Right hindlimb (tissue), 1 donor: ENCODE measurements around the gene LRRN4.

ENCODE experiments used
- DNase-seq: peaks from one replicate; pipeline ENCODE4 v3.0.0-alpha.2; 2018

LRRN4 gene

DNA sequence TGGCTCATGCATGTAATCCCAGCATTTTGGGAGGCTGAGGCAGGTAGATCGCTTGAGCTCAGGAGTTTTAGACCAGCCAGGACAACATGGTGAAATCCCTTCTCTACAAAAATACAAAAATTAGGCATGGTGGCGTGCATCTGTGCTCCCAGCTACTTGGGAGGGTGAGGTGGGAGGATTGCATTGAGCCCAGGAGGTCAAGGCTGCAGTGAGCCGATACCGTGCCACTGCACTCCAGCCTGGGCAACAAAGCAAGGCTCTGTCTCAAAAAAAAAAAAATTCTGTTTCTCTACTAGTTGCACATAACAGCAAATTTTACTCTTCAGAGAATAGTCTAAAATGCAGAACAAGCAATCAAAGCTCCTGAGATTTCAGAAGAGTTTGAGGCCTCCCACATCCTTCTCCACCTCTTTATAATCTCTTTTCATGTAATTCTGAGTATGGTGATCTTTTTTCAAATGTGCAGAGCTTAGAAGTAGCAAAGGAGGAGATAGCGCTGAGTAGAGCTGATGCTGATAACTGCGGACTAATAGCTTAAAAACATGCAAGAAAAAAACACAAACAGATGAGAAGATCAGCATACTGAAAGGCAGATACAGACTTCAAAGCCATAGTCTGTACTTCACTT is 23.3 kb downstream of the LRRN4 start:
- DNase-seq = no peak

- DNase-seq = no peak
Measured at GRCh38 chr20:6029538-6029937, 24.3 kb downstream of the LRRN4 start.

- DNase-seq = no peak
Measured at GRCh38 chr20:6028818-6029217, 25.0 kb downstream of the LRRN4 start.

DNA sequence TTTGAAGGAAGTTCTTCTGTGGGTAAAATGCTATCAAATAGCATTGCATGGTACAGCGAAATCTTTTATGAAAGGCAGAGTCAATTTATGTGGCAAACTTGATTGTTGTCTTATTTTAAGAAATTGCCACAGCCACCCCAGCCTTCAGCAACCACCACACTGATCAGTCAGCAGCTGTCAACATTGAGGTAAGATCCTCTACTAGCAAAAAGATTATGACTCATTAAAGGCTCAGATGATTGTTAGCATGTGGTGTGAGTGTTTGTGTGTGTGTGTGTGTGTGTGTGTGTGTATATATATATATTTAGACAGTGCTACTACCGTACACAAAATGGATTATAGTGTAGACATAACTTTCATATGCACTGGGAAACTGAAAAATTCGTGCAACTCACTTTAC is 27.8 kb downstream of the LRRN4 start:
- DNase-seq = no peak

GRCh38 chr20:6024768-6025167 is 29.1 kb downstream of the LRRN4 start:
- no peak for DNase-seq

GRCh38 chr20:6017880-6018279 is 36.0 kb downstream of the LRRN4 start:
- DNase-seq = no peak

DNA sequence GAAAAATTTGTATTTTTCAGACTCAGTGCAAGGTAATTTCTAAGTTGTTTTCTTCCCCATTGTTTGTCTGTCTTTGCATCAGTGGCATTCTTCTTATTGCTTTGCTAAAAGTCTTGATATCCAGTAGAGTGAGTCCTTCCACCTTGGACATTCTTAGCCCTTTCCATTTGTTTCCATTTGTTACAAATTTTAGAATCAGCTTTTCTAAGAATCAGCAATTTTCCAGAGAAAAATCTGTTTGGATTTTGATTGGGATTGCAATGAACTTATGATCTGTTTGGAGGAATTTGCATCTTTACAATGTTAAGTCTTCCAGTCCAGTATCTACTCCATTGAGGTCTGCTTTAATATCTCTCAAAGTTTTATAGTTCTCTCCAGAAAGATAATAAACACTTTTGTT is 36.4 kb downstream of the LRRN4 start:
- DNase-seq = no peak

DNA sequence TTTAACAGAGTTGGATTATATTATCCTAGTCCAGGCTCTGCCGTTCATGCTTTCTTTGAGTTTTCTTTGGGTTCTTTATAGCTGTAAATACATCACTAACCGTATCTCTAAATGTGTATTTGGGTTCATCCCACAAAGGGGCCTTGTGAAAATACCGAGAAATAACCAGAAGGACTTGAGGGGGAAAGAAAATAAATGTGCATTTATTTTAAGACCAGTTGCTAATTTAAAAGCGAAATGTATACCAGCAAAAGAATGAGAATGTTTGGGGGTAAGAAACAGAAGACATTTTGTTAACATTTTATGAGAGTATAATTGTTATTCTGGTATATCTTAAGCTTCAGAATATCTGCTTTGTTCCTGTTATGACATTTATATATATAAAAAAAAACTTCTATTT is 38.9 kb downstream of the LRRN4 start:
- no peak for DNase-seq

- DNase-seq = no peak
Measured at GRCh38 chr20:6014017-6014416, 39.8 kb downstream of the LRRN4 start.

GRCh38 chr20:6012179-6012578 is 41.7 kb downstream of the LRRN4 start:
- DNase-seq = no peak

- peak; percentile 36 for DNase-seq
Measured at GRCh38 chr20:6008254-6008653, 45.6 kb downstream of the LRRN4 start.

GRCh38 chr20:6007529-6008103 is 46.2 kb downstream of the LRRN4 start:
- DNase-seq = no peak

DNA sequence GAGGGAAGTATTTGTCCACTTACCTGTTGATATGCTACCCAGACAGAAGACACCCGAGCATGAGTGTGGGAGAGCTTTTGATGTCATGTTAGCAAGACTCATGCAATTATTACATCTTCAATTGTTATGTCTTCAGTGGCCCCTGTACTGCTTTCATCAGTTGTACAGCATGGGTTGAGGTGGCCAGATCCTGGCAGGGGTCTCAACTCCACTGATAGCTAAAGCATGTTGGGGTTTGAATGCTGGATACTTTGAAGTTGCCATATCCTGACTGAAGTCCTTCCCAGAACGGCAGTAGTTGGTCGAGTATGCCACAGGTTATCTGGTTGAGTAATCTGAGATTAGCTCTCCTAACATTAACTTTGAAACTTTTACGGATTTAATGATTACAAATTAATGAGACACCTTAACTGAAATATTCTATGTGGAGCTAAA is 46.7 kb downstream of the LRRN4 start:
- no peak for DNase-seq

DNA sequence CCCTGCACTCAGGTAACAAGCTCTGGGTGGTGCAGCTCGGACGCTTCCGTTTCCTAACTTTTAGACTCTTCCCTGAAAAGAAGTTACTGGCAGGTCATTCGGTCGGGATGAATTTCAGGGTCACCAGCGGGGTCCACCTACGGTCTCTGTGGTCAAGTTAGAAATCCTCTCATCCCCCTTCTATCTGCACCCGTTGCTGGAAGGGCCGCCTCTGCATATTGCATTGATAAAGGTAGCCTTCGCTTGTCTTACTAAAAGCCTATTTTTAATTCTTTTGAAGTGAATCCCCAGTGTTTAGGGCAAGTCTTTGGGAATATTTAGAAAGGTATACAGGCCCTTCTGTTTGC is 47.3 kb downstream of the LRRN4 start:
- DNase-seq = no peak

- no peak for DNase-seq
Measured at GRCh38 chr20:6000871-6001270, 53.0 kb downstream of the LRRN4 start.

- DNase-seq = no peak
Measured at GRCh38 chr20:5999783-6000182, 54.1 kb downstream of the LRRN4 start.

GRCh38 chr20:5996765-5997164 is 57.1 kb downstream of the LRRN4 start:
- no peak for DNase-seq

DNA sequence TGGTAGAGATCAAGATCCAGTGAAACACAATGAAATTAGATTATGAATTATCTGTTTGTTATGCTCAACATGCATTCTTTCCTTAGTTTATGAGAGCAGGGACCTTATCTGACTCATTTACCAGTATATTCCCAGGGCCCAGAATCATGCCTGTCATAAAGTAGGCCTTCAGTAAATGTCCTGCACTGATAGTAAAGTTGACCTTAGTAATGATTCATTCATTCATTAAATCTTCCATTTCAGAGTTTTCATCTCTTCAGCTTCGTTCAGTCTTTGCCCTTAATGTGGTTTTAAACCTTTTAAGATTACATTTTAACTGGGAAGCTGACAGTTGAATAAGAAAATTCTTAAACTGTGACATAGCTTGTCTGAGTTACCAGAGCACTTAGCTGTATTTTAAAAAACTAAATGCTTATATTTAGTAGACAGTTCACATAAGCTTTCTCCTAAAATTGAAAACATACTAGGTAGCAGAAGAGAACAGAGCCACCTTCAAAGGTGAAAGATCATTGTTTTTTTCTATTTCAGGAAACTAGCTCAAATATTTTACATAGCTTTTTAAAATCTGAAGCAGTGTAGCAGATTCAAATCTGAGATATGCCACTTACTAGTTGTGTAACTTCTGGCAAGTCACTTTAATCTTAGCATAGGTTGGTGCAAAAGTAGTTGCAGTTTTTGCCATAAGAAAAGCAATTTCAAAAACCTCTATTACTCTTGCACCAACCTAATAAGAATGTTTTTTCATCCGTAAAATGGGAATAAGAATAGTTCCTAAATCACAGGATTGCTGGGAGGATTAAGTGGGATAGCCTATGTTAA is 62.0 kb downstream of the LRRN4 start:
- no peak for DNase-seq

DNA sequence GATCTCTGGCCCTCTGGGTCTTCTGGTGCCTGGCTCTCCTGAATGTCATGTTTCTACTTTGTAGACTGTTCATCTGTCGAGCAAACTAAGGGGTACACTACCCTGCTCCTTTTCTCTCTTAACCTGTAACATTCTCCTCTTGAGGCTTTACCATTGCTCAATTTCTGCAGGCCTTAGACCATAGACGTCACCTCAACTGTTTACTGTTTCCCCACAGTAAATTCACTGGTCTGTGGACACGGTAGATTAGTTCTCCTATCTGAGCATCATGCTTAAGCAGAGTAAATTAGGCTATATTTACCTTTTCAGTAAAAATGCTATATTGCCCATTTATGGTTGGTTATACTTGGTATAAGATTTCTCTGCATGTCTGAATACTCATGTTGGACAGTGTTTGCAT is 62.9 kb downstream of the LRRN4 start:
- DNase-seq = no peak
